SK-N-SH (cell line): Measurements from ENCODE around the gene SNAP91. TPM values are rescaled to one million over a fixed set of nuclear protein-coding genes. Genes with fewer than 3 reads are reported as not detected.

Experiments used
- CTCF ChIA-PET: fragments of 300-600, 350-600 bp; formaldehyde crosslinking; extraction: SDS; loops from one replicate; lab custom pipeline; 2021; lab: Yijun Ruan, JAX
- POLR2A ChIA-PET: fragments of 350-600 bp; sonication (Branson Sonifier 250); formaldehyde crosslinking; extraction: SDS; loops from one replicate; lab custom pipeline; 2020; ENCODE audit warnings: antibody characterized with exemption, inconsistent platforms; lab: Yijun Ruan, JAX
- DNase-seq: peaks from one replicate; pipeline ENCODE4 v3.0.0; 2012
- H2AFZ ChIP-seq: fragments of 200-600 bp; sonication (generic); 2 replicates; pipeline ENCODE4 v1.8.1; 2016; ENCODE audit warnings: antibody characterized with exemption, mild to moderate bottlenecking, low read depth
- H3F3A ChIP-seq: fragments of 200-600 bp; sonication (generic); replicated peaks from 2 replicates; pipeline ENCODE3; 2016; ENCODE audit warnings: antibody characterized with exemption, mild to moderate bottlenecking; ENCODE audit not compliant: insufficient read depth
- H3K27ac ChIP-seq, 2 experiments: fragments of 200-500 bp in 1 of 2; fragments of 200-600 bp in 1 of 2; sonication (Bioruptor generic) in 1 of 2; sonication (generic), shearing (Covaris generic) in 1 of 2; 2 replicates each; pipeline versions ENCODE4 v1.5.1 to v1.6.1; 2014 to 2016; ENCODE audit warnings: low read depth in 2 of 2, inconsistent platforms in 1 of 2, low read length in 1 of 2, mild to moderate bottlenecking in 1 of 2, mixed read lengths in 1 of 2
- H3K27me3 ChIP-seq: fragments of 200-600 bp; sonication (generic), shearing (Covaris generic); 2 replicates; pipeline ENCODE4 v1.6.1; 2016; ENCODE audit warnings: mixed run types; ENCODE audit not compliant: insufficient read depth
- H3K36me3 ChIP-seq, 2 experiments: fragments of 200-500 bp in 1 of 2; fragments of 200-600 bp in 1 of 2; sonication (Bioruptor generic) in 1 of 2; sonication (generic) in 1 of 2; replicated peaks in 1 of 2; 2 replicates each; pipeline versions ENCODE3 to v1.5.1; 2014 to 2016; ENCODE audit warnings: low read length in 1 of 2, mild to moderate bottlenecking in 1 of 2; ENCODE audit not compliant: insufficient read depth in 2 of 2, control insufficient read depth in 1 of 2
- H3K4me1 ChIP-seq, 2 experiments: fragments of 200-500 bp in 1 of 2; fragments of 200-600 bp in 1 of 2; sonication (Bioruptor generic) in 1 of 2; sonication (generic), shearing (Covaris generic) in 1 of 2; 2 replicates each; pipeline versions ENCODE4 v1.5.1 to v1.6.1; 2014 to 2016; ENCODE audit warnings: low read depth in 1 of 2, low read length in 1 of 2, mixed run types in 1 of 2; ENCODE audit not compliant: insufficient read depth in 2 of 2, control insufficient read depth in 1 of 2
- H3K4me2 ChIP-seq: fragments of 200-600 bp; sonication (generic), shearing (Covaris generic); 2 replicates; pipeline ENCODE4 v1.6.1; 2017; ENCODE audit warnings: mixed run types
- H3K4me3 ChIP-seq, 2 experiments: fragments of 200-500 bp in 1 of 2; fragments of 200-600 bp in 1 of 2; sonication (Bioruptor generic) in 1 of 2; sonication (generic), shearing (Covaris generic) in 1 of 2; 2 replicates each; pipeline versions ENCODE4 v1.5.1 to v1.8.1; 2014 to 2016; ENCODE audit warnings: low read depth in 2 of 2, inconsistent platforms in 1 of 2, low read length in 1 of 2, mild to moderate bottlenecking in 1 of 2, mixed read lengths in 1 of 2, moderate library complexity in 1 of 2
- H3K79me2 ChIP-seq: fragments of 200-600 bp; sonication (generic); 2 replicates; pipeline ENCODE4 v1.8.1; 2017; ENCODE audit warnings: mild to moderate bottlenecking; ENCODE audit not compliant: insufficient read depth
- H3K9ac ChIP-seq: fragments of 200-600 bp; sonication (generic); 2 replicates; pipeline ENCODE4 v1.6.1; 2017; ENCODE audit warnings: mixed run types
- H3K9me2 ChIP-seq: fragments of 200-600 bp; sonication (generic); 2 replicates; pipeline ENCODE4 v1.6.1; 2017; ENCODE audit warnings: mixed run types
- H3K9me3 ChIP-seq: fragments of 200-600 bp; sonication (generic); 2 replicates; pipeline ENCODE4 v1.6.1; 2017; ENCODE audit warnings: mixed run types, mild to moderate bottlenecking, moderate library complexity
- H4K20me1 ChIP-seq: fragments of 200-600 bp; sonication (generic); 2 replicates; pipeline ENCODE4 v1.6.1; 2017; ENCODE audit warnings: mild to moderate bottlenecking, mixed run types; ENCODE audit not compliant: insufficient read depth
- CTCF ChIP-seq: fragments of 200-600 bp; sonication (generic); IDR thresholded peaks from 2 replicates; pipeline ENCODE4 v1.6.1; 2017; ENCODE audit warnings: antibody characterized with exemption, mild to moderate bottlenecking, moderate library complexity
- EZH2phosphoT487 ChIP-seq: fragments of 200-600 bp; sonication (generic); IDR thresholded peaks from 2 replicates; pipeline ENCODE4 v1.6.1; 2017; ENCODE audit warnings: low read depth, mixed run types, mild to moderate bottlenecking, antibody characterized with exemption, moderate library complexity, borderline replicate concordance
- FOXM1 ChIP-seq: IDR thresholded peaks from 2 replicates; pipeline ENCODE4 v1.4.0; 2012; ENCODE audit warnings: low read depth, mild to moderate bottlenecking
- IRF3 ChIP-seq: fragments of 150-350 bp; IDR thresholded peaks from 2 replicates; pipeline ENCODE4 v1.6.1; 2016; ENCODE audit warnings: mild to moderate bottlenecking, low read depth, low read length
- MXI1 ChIP-seq: IDR thresholded peaks from 2 replicates; pipeline ENCODE4 v1.6.1; 2012; ENCODE audit warnings: mild to moderate bottlenecking, low read depth, low read length, improper control_type of control experiment
- PBX3 ChIP-seq: IDR thresholded peaks from 2 replicates; pipeline ENCODE4; 2012
- RAD21 ChIP-seq: IDR thresholded peaks from 2 replicates; pipeline ENCODE4 v1.6.1; 2012; ENCODE audit warnings: mild to moderate bottlenecking, low read length
- RCOR1 ChIP-seq: fragments of 150-350 bp; IDR thresholded peaks from 2 replicates; pipeline ENCODE4 v1.6.1; 2017; ENCODE audit warnings: antibody characterized with exemption, low read length
- SIN3A ChIP-seq: IDR thresholded peaks from 2 replicates; pipeline ENCODE4 v1.6.1; 2012; ENCODE audit warnings: low read depth, mild to moderate bottlenecking, low read length, moderate library complexity, borderline replicate concordance
- YY1 ChIP-seq: IDR thresholded peaks from 2 replicates; pipeline ENCODE4 v1.4.0; 2012; ENCODE audit warnings: low read depth, mild to moderate bottlenecking
- ZBTB33 ChIP-seq: IDR thresholded peaks from 2 replicates; pipeline ENCODE4 v1.4.0; 2012; ENCODE audit warnings: low read depth, borderline replicate concordance
- polyA plus RNA-seq, 3 experiments: library from polyadenylated mRNA; depleted of rRNA; stranded (reverse); fragments of >200 nt; gene quantifications; 2 replicates each; pipeline ENCODE4 v1.2.3, GENCODE V29; 2012

The SNAP91 gene
- polyA plus RNA-seq, 1 of the 3 experiments (the other 2 are of a cell fraction): 0.64 TPM

- Histone ChIP-seq H4K20me1 (no peaks in the 10 kb centered on the region), H3K4me3 (no peak overlapping the region), H3F3A (peaks cover under 1% of the 10 kb centered on the region), H3K27ac (no peak overlapping the region), H3K27me3 (peaks cover 23% of the 10 kb centered on the region; the same call in 1 of the 2 replicates), H3K36me3 (no peaks in the 10 kb centered on the region), H3K79me2 (no peaks in the 10 kb centered on the region), H3K9ac (no peak overlapping the region), H2AFZ (no peak overlapping the region), H3K9me3 (peaks cover 7% of the 10 kb centered on the region; the same call in 1 of the 2 replicates), H3K4me1 (no peaks in the 10 kb centered on the region; a peak in 1 of 4 replicates), H3K4me2 (no peak overlapping the region), H3K9me2 (no peaks in the 10 kb centered on the region)
- DNase-seq: no peak
- no peak for TF ChIP-seq FOXM1
- TF ChIP-seq SIN3A: no peak
- TF ChIP-seq EZH2phosphoT487: no peak
- TF ChIP-seq PBX3: no peak
- no peak for TF ChIP-seq ZBTB33
- no peak for TF ChIP-seq RCOR1
- no peak for TF ChIP-seq MXI1
- TF ChIP-seq RAD21: no peak
- no peak for TF ChIP-seq YY1
- TF ChIP-seq CTCF: no peak
- no peak for TF ChIP-seq IRF3
- POLR2A ChIA-PET: no interaction called here
- CTCF ChIA-PET: no interaction called here
Observed at GRCh38 chr6:83711958-83712357, 3.1 kb upstream of the SNAP91 start.
